Psoas muscle (tissue), 8 donors: ENCODE data around the gene FGFRL1. TPM values are rescaled to one million over a fixed set of nuclear protein-coding genes. Genes with fewer than 3 reads are reported as not detected.

ENCODE experiments used
- ATAC-seq, 4 donors: fragments of 200-7000 bp; cut with Tn5 transposase; one replicate each; pipeline ENCODE4 v1.9.1; 2020; ENCODE audit warnings: moderate library complexity in 3 of 4, mild to moderate bottlenecking in 2 of 4
- DNase-seq, 2 donors: peaks; one replicate each; pipeline ENCODE4 v3.0.0-alpha.2; 2020
- H3K27ac ChIP-seq: fragments of 200-600 bp; one replicate; pipeline ENCODE4 v1.8.0; 2022
- H3K27me3 ChIP-seq, 3 donors: fragments of 200-600 bp in 1 of 3; one replicate each; pipeline versions ENCODE4 v1.6.1 to v1.8.0; 2013 to 2022; ENCODE audit warnings: low read length in 2 of 3, mild to moderate bottlenecking in 2 of 3, moderate library complexity in 1 of 3; ENCODE audit not compliant: insufficient read depth in 3 of 3
- H3K36me3 ChIP-seq, 2 donors: fragments of 200-600 bp in 1 of 2; one replicate each; pipeline versions ENCODE4 v1.6.1 to v1.8.0; 2013 to 2022; ENCODE audit warnings: low read depth in 1 of 2, mild to moderate bottlenecking in 1 of 2, moderate library complexity in 1 of 2; ENCODE audit not compliant: insufficient read depth in 1 of 2
- H3K4me1 ChIP-seq: fragments of 200-600 bp; one replicate; pipeline ENCODE4 v1.8.0; 2022
- H3K4me3 ChIP-seq: fragments of 200-600 bp; one replicate; pipeline ENCODE4 v1.8.0; 2022; ENCODE audit warnings: mild to moderate bottlenecking
- H3K9me3 ChIP-seq: fragments of 200-600 bp; one replicate; pipeline ENCODE4 v1.8.0; 2022
- CTCF ChIP-seq: fragments of 200-600 bp; IDR thresholded peaks from one replicate; pipeline ENCODE4 v1.8.0; 2022; ENCODE audit warnings: antibody characterized with exemption
- WGBS, 3 donors: extraction: QIAGEN DNeasy Blood & Tissue Kit; methylation state at CpG; one replicate each; pipeline versions ENCODE4 v1.1.6 to v1.1.7; 2013; 5-methylcytosine and 5-hydroxymethylcytosine counted together
- intact Hi-C, 2 donors: fragments of 100-400 bp; cut with DNase I; formaldehyde crosslinking; loops; one replicate each; pipeline versions ENCODE4 v1.11.0 to v1.14.2; 2022
- polyA plus RNA-seq, 3 donors: library from polyadenylated mRNA; stranded (reverse); fragments of 200-250 nt; gene quantifications; one replicate each; pipeline ENCODE4 v1.2.3, GENCODE V29; 2013
- total RNA-seq, 4 donors: library from RNA; stranded (reverse); fragmentation: NEBNext Ultra II Directional in 2 of 4; extraction: Animal tissue kit (Norgen Biotek cat#: 25700) in 2 of 4; gene quantifications; one replicate each; pipeline versions ENCODE4 v1.2.1 to v1.2.4, GENCODE V29; 2021 to 2023
- donor health status: healthy with polysubstance abuse.
- donor health status: DM: no; HTN: no; CAD: no; lungs with moderate emphysema.
- donor health status: Bipolar disorder and iron deficiency.
- donor health status: healthy.
- donor health status: DM: yes; HTN: yes; CAD: no.
- donor health status: DM: no; HTN: no; CAD: no.
- donor health status: DM: no; HTN: no; CAD: no.
- donor health status: DM: yes; HTN: yes; CAD: no.

Gene FGFRL1
- total and polyA plus RNA-seq, 7 donors, result 9.8 to 41.2 (median 15.5) TPM

DNA sequence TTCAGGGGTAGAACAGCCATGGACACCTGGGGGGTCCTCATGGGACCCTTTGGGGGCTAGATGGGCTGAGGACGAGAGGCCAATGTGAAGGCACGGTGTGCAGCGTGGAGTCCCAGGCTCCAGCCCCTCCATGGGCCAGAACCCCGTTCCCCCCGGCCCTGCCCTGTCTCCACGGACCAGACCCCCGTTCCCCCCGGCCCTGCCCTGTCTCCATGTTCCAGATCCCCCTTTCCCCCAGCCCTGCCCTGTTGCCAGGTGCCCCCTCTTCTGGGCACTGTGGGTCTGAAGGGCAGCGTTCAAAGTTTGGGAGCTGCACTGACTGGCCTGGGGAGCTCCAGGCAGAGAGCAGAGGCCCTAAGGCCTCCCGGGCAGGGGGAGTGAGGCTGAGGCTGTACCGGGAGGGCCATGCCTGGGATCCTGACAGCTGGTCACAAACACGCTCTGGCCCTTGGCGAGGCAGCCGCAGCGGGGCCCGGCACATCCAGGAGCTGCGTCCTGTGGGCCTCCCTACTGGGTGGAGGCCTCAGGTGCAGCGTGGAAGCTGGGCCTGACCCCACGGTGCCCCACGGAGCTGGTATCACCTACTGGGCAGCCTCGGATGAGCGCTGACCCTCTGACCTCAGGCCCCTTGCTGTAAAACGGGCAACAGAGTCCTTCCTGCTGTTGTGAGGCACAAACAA lies 46.9 kb upstream of the FGFRL1 start:
- 86 to 88% (median 87%) methylated on average over 20 to 23 of the region's 23 CpGs for WGBS, 3 donors
- H3K4me3 ChIP-seq, result no peak overlapping the region
- no peaks in the 10 kb centered on the region for H3K9me3 ChIP-seq
- peaks cover 0 to 8% (median 0%) of the 10 kb centered on the region in 3 donors for H3K27me3 ChIP-seq
- intact Hi-C loops, result no loop called here
- no peak overlapping the region for H3K27ac ChIP-seq
- peaks cover 2 to 32% of the 10 kb centered on the region in 2 donors for H3K36me3 ChIP-seq
- no peak for ATAC-seq
- DNase-seq, result peak in 1 of 2 donors; percentile 39
- H3K4me1 ChIP-seq, result no peaks in the 10 kb centered on the region
- TF ChIP-seq CTCF, result no peak

DNA sequence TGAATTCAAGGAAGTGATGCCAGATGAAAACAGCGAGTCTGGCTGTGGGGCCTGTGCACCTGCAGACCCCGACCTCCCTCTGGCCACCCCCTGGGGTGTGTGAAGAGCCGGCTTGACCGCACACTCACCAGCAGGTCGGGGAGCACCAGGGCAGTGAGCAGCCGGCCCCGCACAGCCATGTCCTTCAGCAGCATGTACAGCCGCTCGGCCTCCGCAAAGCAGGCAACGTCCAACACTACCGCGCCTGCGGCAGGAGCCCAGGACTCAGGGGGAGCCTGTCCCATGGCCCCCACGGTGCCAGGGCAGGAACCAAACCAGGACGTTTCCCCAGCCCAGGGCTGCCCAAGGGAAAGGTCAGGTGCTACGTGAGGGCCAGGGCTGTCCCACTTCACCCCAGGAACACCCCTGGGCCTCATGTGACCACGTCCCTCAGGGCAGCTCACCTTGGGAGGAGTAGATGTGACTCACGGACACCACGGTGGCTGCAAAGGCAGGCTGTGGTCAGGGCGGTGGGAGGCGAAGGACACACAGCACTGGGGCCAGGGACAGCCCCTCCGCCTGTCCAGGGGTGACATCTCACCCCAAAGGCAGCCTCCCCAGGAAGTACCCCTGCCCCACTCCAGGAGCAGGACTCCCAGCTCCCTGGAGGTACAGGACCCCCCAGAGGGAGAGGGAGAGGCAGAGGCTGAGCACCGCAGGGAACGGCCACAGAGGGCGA lies 46.2 kb upstream of the FGFRL1 start:
- no peaks in the 10 kb centered on the region for H3K4me1 ChIP-seq
- H3K36me3 ChIP-seq, result peaks cover 2 to 32% of the 10 kb centered on the region in 2 donors
- ATAC-seq (no peak), DNase-seq (peak in 1 of 2 donors; percentile 32)
- peaks cover 0 to 8% (median 0%) of the 10 kb centered on the region in 3 donors for H3K27me3 ChIP-seq
- no peak overlapping the region for H3K27ac ChIP-seq
- intact Hi-C loops, result no loop called here
- H3K4me3 ChIP-seq, result no peak overlapping the region
- H3K9me3 ChIP-seq, result no peaks in the 10 kb centered on the region
- WGBS, 3 donors, result 92 to 96% (median 93%) methylated on average over 23 to 26 of the region's 26 CpGs
- no peak for TF ChIP-seq CTCF

DNA sequence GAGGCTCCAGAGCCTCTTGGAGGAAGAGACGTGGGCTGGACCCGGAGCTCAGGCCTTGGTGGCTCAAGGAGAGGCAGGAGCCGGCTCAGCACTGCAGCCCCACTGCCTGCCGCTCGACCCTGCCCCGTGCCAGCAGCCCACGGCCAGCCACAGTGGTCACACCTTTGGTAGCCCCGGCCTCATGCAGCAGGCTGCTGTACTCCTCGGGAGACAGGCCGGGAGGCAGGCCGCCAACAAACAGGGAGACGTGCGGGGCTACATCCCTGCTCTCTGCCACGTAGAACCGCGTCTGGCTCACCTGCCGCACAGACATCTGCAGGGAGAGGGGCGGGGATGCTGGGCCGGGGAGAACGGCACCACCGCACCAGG lies 45.7 kb upstream of the FGFRL1 start:
- H3K9me3 ChIP-seq, result no peaks in the 10 kb centered on the region
- DNase-seq (peak in 1 of 2 donors; percentile 51), ATAC-seq (no peak)
- peaks cover 0 to 8% (median 2%) of the 10 kb centered on the region in 3 donors for H3K27me3 ChIP-seq
- TF ChIP-seq CTCF, result no peak
- 86 to 91% (median 91%) methylated on average over 21 of the region's 21 CpGs for WGBS, 3 donors
- intact Hi-C loops, result no loop called here
- no peak overlapping the region for H3K27ac ChIP-seq
- peaks cover 2 to 32% of the 10 kb centered on the region in 2 donors for H3K36me3 ChIP-seq
- no peak overlapping the region for H3K4me3 ChIP-seq
- H3K4me1 ChIP-seq, result no peaks in the 10 kb centered on the region

- WGBS, 3 donors, result 88 to 89% (median 89%) methylated on average over 33 to 48 of the region's 48 CpGs
Measured at GRCh38 chr4:966266-967112, 44.9 kb upstream of the FGFRL1 start.

More at GRCh38 chr4:966266-967112, 44.9 kb upstream of the FGFRL1 start:
- no peak overlapping the region for H3K4me3 ChIP-seq
- H3K27me3 ChIP-seq, result peaks cover 0 to 8% (median 2%) of the 10 kb centered on the region in 3 donors
- H3K36me3 ChIP-seq, result peaks cover 2 to 30% of the 10 kb centered on the region in 2 donors
- H3K27ac ChIP-seq, result no peak overlapping the region
- peaks cover 4% of the 10 kb centered on the region for H3K4me1 ChIP-seq
- intact Hi-C loops, result no loop called here
- DNase-seq (peak in 1 of 2 donors; percentile 50), ATAC-seq (no peak)
- TF ChIP-seq CTCF, result no peak
- H3K9me3 ChIP-seq, result no peaks in the 10 kb centered on the region
